KMS-11 (cell line): Measurements from ENCODE around the gene GSTO2.

Experiments
- H2AFZ ChIP-seq: fragments of 200-600 bp; sonication (generic); 2 replicates; pipeline ENCODE4 v1.6.1; 2016; ENCODE audit warnings: antibody characterized with exemption, mixed run types, low read depth
- H3K27ac ChIP-seq: fragments of 200-600 bp; sonication (generic); 2 replicates; pipeline ENCODE4 v1.6.1; 2016; ENCODE audit warnings: mild to moderate bottlenecking, mixed run types
- H3K27me3 ChIP-seq: fragments of 200-600 bp; sonication (generic); 2 replicates; pipeline ENCODE4 v1.6.1; 2017; ENCODE audit warnings: mild to moderate bottlenecking, low read depth, mixed run types, moderate library complexity; ENCODE audit not compliant: insufficient read depth
- H3K36me3 ChIP-seq: fragments of 200-600 bp; sonication (generic); 2 replicates; pipeline ENCODE4 v1.6.1; 2017; ENCODE audit warnings: mild to moderate bottlenecking, mixed run types; ENCODE audit not compliant: insufficient read depth
- H3K4me1 ChIP-seq: fragments of 200-600 bp; sonication (generic); 2 replicates; pipeline ENCODE4 v1.6.1; 2016; ENCODE audit warnings: mild to moderate bottlenecking, low read depth, mixed run types; ENCODE audit not compliant: poor library complexity, severe bottlenecking
- H3K4me2 ChIP-seq: fragments of 200-600 bp; sonication (generic); 2 replicates; pipeline ENCODE4 v1.7.0; 2016; ENCODE audit warnings: mild to moderate bottlenecking, mixed run types
- H3K4me3 ChIP-seq: fragments of 200-600 bp; sonication (generic); IDR thresholded peaks from 2 replicates; pipeline ENCODE4 v1.6.1; 2017; ENCODE audit warnings: low read depth, low read length, mixed read lengths; ENCODE audit not compliant: insufficient read depth
- H3K79me2 ChIP-seq: fragments of 200-600 bp; sonication (generic); 2 replicates; pipeline ENCODE4 v1.6.1; 2016; ENCODE audit warnings: low read depth, mixed run types; ENCODE audit not compliant: insufficient read depth
- H3K9ac ChIP-seq: fragments of 200-600 bp; sonication (generic); 2 replicates; pipeline ENCODE4 v1.6.1; 2016; ENCODE audit warnings: mild to moderate bottlenecking, mixed run types
- H4K20me1 ChIP-seq: fragments of 200-600 bp; sonication (generic); 2 replicates; pipeline ENCODE4 v1.6.1; 2016; ENCODE audit warnings: mild to moderate bottlenecking, mixed run types; ENCODE audit not compliant: insufficient read depth
- TF ChIP-seq, protein P1 (sequence below): fragments of 200-600 bp; sonication (generic); conservative IDR thresholded peaks from 2 replicates; pipeline ENCODE4 v1.6.1; 2017; ENCODE audit warnings: low read depth, mild to moderate bottlenecking, antibody characterized with exemption, low read length, moderate library complexity, mixed read lengths

Gene GSTO2

GRCh38 chr10:104277785-104278184 lies 8.8 kb downstream of the GSTO2 start:
- TF ChIP-seq, protein P1, sequence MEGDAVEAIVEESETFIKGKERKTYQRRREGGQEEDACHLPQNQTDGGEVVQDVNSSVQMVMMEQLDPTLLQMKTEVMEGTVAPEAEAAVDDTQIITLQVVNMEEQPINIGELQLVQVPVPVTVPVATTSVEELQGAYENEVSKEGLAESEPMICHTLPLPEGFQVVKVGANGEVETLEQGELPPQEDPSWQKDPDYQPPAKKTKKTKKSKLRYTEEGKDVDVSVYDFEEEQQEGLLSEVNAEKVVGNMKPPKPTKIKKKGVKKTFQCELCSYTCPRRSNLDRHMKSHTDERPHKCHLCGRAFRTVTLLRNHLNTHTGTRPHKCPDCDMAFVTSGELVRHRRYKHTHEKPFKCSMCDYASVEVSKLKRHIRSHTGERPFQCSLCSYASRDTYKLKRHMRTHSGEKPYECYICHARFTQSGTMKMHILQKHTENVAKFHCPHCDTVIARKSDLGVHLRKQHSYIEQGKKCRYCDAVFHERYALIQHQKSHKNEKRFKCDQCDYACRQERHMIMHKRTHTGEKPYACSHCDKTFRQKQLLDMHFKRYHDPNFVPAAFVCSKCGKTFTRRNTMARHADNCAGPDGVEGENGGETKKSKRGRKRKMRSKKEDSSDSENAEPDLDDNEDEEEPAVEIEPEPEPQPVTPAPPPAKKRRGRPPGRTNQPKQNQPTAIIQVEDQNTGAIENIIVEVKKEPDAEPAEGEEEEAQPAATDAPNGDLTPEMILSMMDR, result no peak
- Histone ChIP-seq H3K27me3 (no peaks in the 10 kb centered on the region), H3K4me1 (peaks cover 4% of the 10 kb centered on the region), H2AFZ (no peak overlapping the region), H3K79me2 (no peaks in the 10 kb centered on the region), H4K20me1 (no peaks in the 10 kb centered on the region), H3K36me3 (no peaks in the 10 kb centered on the region), H3K9ac (no peak overlapping the region), H3K27ac (no peak overlapping the region), H3K4me2 (no peak overlapping the region), H3K4me3 (no peak overlapping the region)

GRCh38 chr10:104279550-104280259 lies 10.7 kb downstream of the GSTO2 start:
- Histone ChIP-seq H3K36me3 (no peaks in the 10 kb centered on the region), H4K20me1 (no peaks in the 10 kb centered on the region), H3K79me2 (no peaks in the 10 kb centered on the region), H3K4me2 (no peak overlapping the region), H3K9ac (no peak overlapping the region), H3K27ac (no peak overlapping the region), H3K4me3 (no peak overlapping the region), H3K4me1 (no peaks in the 10 kb centered on the region), H3K27me3 (no peaks in the 10 kb centered on the region), H2AFZ (no peak overlapping the region)
- TF ChIP-seq, protein P1, result no peak

DNA sequence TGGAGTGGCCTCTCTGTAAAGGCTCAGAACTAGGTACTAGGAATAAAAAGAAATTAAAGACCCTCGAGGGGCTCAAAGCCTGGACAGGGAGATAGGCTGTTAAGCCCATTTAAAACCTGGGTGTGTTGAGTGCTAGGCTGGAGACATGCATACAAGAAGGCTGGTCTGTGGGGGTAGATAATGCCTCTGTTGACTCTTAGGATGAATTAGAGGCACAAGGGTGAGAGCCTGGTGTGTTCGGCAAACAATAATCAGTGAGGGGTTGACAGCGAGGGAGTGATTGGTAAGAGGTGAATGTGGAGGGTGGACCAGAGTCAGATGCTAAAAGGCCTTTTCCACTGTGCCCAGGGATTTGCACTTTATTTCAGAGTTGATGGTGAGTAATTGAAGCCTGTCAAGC lies 12.7 kb downstream of the GSTO2 start:
- no peaks in the 10 kb centered on the region for H3K79me2 ChIP-seq
- no peaks in the 10 kb centered on the region for H3K4me1 ChIP-seq
- H4K20me1 ChIP-seq, result no peaks in the 10 kb centered on the region
- no peak overlapping the region for H3K9ac ChIP-seq
- H3K36me3 ChIP-seq, result no peaks in the 10 kb centered on the region
- TF ChIP-seq, protein P1, result no peak
- H2AFZ ChIP-seq, result no peak overlapping the region
- no peak overlapping the region for H3K4me2 ChIP-seq
- H3K27me3 ChIP-seq, result no peaks in the 10 kb centered on the region
- H3K27ac ChIP-seq, result no peak overlapping the region
- no peak overlapping the region for H3K4me3 ChIP-seq

DNA sequence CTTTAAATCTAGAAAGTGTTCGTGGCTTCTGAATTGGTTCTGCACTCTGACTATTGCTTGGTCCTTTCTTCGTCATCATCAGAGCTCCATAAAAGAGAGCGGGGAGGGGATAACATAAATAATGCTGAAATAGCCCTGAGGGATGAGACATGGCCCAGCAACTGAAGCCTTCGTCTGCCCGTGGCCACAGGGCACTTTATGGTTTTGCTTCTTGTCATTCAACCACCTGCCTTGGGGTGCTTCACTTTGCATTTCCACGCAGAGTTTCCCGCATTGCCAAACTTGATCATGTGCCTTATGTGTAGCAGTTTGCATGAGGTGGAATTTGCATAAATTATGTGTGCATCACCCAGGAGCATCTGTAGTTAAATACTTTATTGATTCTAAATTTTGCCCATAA lies 15.9 kb downstream of the GSTO2 start:
- Histone ChIP-seq H3K4me3 (no peak overlapping the region), H3K27me3 (no peaks in the 10 kb centered on the region), H2AFZ (no peak overlapping the region), H3K27ac (no peak overlapping the region), H3K79me2 (no peaks in the 10 kb centered on the region), H4K20me1 (no peaks in the 10 kb centered on the region), H3K36me3 (no peaks in the 10 kb centered on the region), H3K9ac (no peak overlapping the region), H3K4me2 (no peak overlapping the region), H3K4me1 (no peaks in the 10 kb centered on the region)
- TF ChIP-seq, protein P1, result no peak
